ENCODE data around the gene GRB2.
"Not testable (repeated sequence)": the region's sequence is repeated elsewhere in the genome, so short reads cannot be mapped to it uniquely, and the experiment has no call there.

- TF ChIP-seq, protein P1, sequence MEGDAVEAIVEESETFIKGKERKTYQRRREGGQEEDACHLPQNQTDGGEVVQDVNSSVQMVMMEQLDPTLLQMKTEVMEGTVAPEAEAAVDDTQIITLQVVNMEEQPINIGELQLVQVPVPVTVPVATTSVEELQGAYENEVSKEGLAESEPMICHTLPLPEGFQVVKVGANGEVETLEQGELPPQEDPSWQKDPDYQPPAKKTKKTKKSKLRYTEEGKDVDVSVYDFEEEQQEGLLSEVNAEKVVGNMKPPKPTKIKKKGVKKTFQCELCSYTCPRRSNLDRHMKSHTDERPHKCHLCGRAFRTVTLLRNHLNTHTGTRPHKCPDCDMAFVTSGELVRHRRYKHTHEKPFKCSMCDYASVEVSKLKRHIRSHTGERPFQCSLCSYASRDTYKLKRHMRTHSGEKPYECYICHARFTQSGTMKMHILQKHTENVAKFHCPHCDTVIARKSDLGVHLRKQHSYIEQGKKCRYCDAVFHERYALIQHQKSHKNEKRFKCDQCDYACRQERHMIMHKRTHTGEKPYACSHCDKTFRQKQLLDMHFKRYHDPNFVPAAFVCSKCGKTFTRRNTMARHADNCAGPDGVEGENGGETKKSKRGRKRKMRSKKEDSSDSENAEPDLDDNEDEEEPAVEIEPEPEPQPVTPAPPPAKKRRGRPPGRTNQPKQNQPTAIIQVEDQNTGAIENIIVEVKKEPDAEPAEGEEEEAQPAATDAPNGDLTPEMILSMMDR (IDR thresholded peaks at IDR 0.05): not testable (repeated sequence)
- not testable (repeated sequence) for TF ChIP-seq POLR2AphosphoS5, POLR2A (IDR thresholded peaks at IDR 0.05)
These were observed 37.4 kb downstream of the GRB2 start for GRCh38 chr17:75367838-75368789.

All from upper lobe of left lung (tissue), 4 donors.